GM12872 (cell line): ENCODE measurements around the gene KLHL42.

Experiments used
- CTCF ChIP-seq: IDR thresholded peaks from 3 replicates; pipeline ENCODE4 v1.5.1; 2011; ENCODE audit warnings: low read depth, mild to moderate bottlenecking, low read length, moderate library complexity; ENCODE audit not compliant: insufficient read depth

Gene KLHL42

DNA sequence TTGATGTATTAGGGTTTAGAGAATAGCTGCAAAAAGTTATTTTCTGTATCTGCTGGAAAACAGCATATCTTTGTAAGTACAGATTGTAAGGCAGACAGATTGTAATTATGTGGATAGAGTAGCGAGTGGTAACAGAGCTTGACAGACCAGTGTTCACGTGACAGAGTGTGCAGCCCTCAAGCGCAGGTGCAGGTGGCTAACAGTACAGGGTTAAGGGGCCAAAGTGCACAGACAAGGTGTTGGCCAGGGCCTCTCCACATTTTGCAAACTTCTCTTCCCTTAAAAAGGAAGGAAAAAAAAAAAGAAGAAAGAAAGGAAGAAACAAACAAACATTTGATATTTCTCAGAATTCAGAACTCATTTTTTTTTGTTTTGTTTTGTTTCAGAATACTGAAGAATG lies 25.2 kb upstream of the KLHL42 start:
- no peak for TF ChIP-seq CTCF

GRCh38 chr12:27756670-27757195 lies 23.3 kb upstream of the KLHL42 start:
- TF ChIP-seq CTCF: no peak

GRCh38 chr12:27762757-27763156 lies 17.3 kb upstream of the KLHL42 start:
- no peak for TF ChIP-seq CTCF

DNA sequence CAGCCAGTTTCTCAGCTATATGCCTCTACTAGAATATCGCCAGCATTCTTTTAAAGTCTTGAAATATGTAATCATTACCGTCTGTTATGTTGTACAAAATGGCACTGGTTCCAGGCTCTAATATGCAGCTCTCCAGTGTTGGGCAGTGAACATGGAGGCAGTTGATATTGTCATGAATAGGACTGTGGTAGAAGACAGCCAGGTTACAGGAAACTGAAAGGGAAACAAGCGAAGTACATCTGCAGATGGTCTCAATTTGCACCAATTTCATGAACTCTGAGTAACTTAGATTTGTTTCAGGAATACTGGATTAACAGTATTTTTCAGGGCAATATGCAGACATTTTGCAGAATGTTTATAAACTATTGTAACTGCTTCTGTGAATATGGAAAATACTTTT lies 13.4 kb upstream of the KLHL42 start:
- no peak for TF ChIP-seq CTCF

DNA sequence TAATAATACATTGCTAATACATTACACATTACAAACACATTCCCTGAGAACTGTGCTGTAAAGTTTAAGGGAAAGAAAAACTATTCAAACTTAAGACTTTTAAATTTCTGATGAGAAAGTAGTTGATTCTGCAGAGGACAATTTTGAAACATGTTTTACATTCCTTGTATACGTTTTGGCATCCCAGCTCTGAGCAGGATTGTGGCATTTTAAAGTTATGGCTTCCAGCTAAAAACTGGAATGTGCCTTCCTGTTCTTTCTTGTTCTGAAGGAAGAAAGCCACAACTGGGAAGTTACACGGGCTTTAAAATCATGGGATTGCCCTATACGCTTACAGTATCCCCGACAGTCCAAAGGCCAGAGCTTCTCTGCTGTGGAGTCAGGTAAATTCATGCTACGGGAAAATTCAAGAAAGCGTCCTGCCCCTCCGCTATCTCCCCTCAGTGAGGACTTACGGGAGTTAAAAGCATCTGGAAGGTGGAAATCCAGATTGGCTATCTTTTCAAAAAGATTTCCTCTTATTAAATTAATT lies 10.8 kb upstream of the KLHL42 start:
- no peak for TF ChIP-seq CTCF

- TF ChIP-seq CTCF: no peak
Observed at GRCh38 chr12:27771481-27772327, 8.3 kb upstream of the KLHL42 start.

DNA sequence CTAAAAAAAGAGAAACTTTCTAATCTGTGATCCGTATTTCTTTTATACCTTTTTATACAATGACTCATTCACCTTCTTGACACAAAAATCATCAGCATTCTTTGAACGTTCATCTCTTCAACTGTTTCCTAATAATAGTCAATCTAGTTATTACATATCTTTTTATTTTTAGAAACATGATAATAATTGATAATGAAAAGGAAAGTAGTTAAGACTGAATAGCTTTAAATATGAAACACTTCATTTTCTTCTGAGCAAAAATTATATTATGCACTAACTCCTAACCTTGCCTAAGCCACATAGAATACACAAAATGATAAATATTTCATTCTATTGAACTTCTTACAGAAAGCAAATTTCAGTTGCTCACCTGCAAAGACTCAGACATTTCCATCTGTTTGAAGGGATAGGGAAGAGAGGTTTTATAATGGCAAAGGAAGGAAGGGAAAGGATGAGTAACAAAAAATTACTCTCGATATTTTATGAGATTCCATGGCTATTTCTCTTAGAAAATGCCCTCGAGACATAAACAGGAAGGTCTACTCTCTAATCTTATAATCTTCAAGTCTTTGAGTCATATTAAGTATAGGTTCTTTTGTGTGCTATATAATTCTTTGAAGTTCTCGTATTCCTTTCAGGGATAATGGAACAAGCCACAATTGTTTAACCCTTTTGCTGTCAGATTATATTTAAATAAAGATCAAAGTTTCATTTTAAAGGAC lies 7.5 kb upstream of the KLHL42 start:
- TF ChIP-seq CTCF: no peak
